Measurements from ENCODE around the gene SLC4A7. TPM values are rescaled to one million over a fixed set of nuclear protein-coding genes. Genes with fewer than 3 reads are reported as not detected.
"Not testable (repeated sequence)": the region's sequence is repeated elsewhere in the genome, so short reads cannot be mapped to it uniquely, and the experiment has no call there.

SLC4A7 gene
- 100 to 1,000 TPM in 1 of 2 donors, 10 to 100 TPM in 1; 39.7 to 106 TPM for total RNA-seq

- DNase-seq (ENCODE audit: low spot score) = peak; percentile 99
- Mint-ChIP-seq H3K27ac (peak within 1 kb of the TSS; percentile 82 to 86), H3K4me3 (peak within 1 kb of the TSS; percentile 98), H3K9me3 (no peaks in the 10 kb centered on the region), H3K36me3 (peaks cover 9% of the 10 kb centered on the region), H3K4me1 (ENCODE audit: low read depth in 2 of 2) (peaks cover 27 to 48% of the 10 kb centered on the region in 2 donors), H3K27me3 (no peaks in the 10 kb centered on the region)
- peak; percentile 97 to 98 for ATAC-seq
These were observed at the start of gene SLC4A7 for GRCh38 chr3:27484015-27484844. SLC4A7 (minus strand) TSS chr3:27484384; CDS start chr3:27484126, 258 bp downstream.

DNA sequence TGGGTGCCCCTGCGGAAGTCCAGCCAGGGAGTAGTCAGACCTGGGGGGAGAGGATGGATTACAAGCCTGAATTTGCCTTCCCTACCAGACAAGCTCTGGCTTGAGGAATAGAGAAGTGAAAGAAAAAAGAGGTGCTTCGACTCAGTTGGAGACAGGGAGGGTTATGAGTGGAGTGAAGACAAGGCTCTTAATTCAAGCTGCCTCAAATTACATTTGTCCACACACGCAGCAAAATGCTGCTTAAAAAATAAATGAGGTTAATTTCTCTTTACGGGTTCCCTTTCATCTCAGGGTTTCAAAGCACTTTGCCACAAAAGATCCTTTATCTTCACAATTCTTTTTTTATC lies 49.0 kb upstream of the SLC4A7 start:
- H3K9me3 Mint-ChIP-seq = no peaks in the 10 kb centered on the region
- peak overlapping the region; percentile 70 for H3K4me3 Mint-ChIP-seq
- H3K36me3 Mint-ChIP-seq = no peaks in the 10 kb centered on the region
- H3K27ac Mint-ChIP-seq = peak overlapping the region; percentile 93 to 97
- H3K4me1 Mint-ChIP-seq (ENCODE audit: low read depth in 2 of 2) = peaks cover 16 to 21% of the 10 kb centered on the region in 2 donors
- ATAC-seq (no peak), DNase-seq (ENCODE audit: low spot score) (no peak)
- no peaks in the 10 kb centered on the region for H3K27me3 Mint-ChIP-seq

DNA sequence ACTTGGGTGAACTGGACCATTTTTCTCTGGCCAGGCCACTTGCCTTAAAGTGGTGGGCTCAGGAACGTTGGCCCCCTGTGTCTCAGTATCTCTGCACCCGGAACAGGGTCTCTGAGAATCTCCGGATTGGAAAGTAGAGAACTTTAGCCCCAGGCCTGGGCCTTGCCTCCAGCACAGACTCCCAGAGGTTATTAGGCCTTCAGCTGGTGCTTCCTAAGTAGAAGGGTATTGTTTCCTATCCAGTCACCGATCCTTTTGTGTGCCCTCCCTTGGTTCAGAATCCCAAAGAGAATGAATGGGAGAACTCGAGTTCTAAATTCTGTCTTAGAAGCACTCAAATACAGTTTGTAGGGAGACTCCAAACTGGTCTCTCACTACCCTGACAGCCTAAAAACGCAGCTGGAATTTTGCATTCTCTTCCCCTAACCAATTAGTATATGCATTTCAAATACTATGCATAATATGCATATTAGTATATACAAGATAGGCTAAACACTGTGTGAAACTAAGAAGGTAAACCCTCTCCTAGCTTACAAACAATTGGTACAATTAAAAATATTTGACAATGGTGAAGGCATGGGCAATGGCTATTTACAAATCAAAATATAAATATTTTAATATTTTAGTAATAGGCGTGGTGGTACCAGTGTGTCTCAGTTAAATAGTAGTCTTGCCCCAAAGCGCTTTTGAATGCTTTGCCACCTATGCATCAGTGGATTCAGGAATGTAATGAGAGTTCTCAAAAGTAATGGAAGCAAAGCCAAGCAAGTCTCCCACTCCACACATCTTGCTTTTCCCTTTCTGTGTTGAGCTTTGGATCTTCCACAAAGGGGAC lies 48.5 kb upstream of the SLC4A7 start:
- Mint-ChIP-seq H3K27me3 (no peaks in the 10 kb centered on the region), H3K27ac (peak overlapping the region in 1 of 2 donors; percentile 3)

DNA sequence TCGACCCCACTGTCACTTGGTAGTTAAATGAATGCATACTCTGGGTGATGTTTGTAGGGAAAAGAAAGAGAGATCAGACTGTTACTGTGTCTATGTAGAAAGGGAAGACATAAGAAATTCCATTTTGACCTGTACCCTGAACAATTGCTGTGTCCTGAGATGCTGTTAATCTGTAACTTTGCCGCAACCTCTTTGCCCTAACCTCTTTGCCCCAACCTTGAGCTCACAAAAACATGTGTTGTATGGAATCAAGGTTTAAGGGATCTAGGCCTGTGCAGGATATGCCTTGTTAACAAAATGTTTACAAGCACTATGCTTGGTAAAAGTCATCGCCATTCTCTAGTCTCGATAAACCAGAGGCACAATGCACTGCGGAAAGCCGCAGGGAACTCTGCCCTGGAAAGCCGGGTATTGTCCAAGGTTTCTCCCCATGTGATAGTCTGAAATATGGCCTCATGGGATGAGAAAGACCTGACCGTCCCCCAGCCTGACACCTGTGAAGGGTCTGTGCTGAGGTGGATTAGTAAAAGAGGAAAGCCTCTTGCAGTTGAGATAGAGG lies 47.1 kb upstream of the SLC4A7 start:
- H3K9me3 Mint-ChIP-seq; ATAC-seq; DNase-seq (ENCODE audit: low spot score); H3K4me3 Mint-ChIP-seq; H3K27me3 Mint-ChIP-seq; H3K27ac Mint-ChIP-seq; H3K36me3 Mint-ChIP-seq: not testable (repeated sequence)
- H3K4me1 Mint-ChIP-seq (ENCODE audit: low read depth in 2 of 2) = peaks cover 16 to 22% of the 10 kb centered on the region in 2 donors

More for the DNA sequence above, 48.5 kb upstream of the SLC4A7 start:
- Mint-ChIP-seq H3K4me3 (no peak overlapping the region), H3K9me3 (no peaks in the 10 kb centered on the region), H3K4me1 (ENCODE audit: low read depth in 2 of 2) (peaks cover 16 to 23% of the 10 kb centered on the region in 2 donors), H3K36me3 (no peaks in the 10 kb centered on the region)
- ATAC-seq (no peak), DNase-seq (ENCODE audit: low spot score) (no peak)

DNA sequence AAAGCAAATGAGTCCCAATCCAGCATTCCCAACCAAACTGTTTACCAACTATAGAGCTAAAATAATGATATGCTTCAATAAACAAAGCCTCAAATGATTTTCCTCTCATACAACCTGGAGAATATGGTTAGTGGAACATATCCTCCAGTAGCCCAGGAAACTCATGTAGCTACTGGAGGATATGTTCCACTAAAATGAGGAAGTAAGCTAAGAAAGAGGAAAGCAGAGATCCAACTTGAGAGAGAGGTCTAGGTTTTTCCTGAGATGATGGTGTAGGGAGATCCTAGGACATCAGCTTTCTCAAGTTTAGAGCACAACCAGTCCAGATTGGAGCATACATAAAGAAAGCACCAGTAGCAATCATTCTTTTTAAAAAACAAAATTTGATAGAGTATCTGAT lies 44.6 kb upstream of the SLC4A7 start:
- H3K27me3 Mint-ChIP-seq = no peaks in the 10 kb centered on the region
- H3K4me1 Mint-ChIP-seq (ENCODE audit: low read depth in 2 of 2) = peaks cover 3 to 22% of the 10 kb centered on the region in 2 donors
- DNase-seq (ENCODE audit: low spot score) = no peak
- H3K27ac Mint-ChIP-seq = no peak overlapping the region
- no peak for ATAC-seq
- H3K4me3 Mint-ChIP-seq = no peak overlapping the region
- H3K36me3 Mint-ChIP-seq = no peaks in the 10 kb centered on the region
- no peaks in the 10 kb centered on the region for H3K9me3 Mint-ChIP-seq

GRCh38 chr3:27526614-27527315 lies 42.6 kb upstream of the SLC4A7 start:
- Mint-ChIP-seq H3K27ac (peak overlapping the region in 1 of 2 donors; percentile 73), H3K27me3 (no peaks in the 10 kb centered on the region), H3K36me3 (no peaks in the 10 kb centered on the region), H3K9me3 (no peaks in the 10 kb centered on the region), H3K4me3 (peak overlapping the region; percentile 64), H3K4me1 (ENCODE audit: low read depth in 2 of 2) (peaks cover 0 to 28% of the 10 kb centered on the region in 2 donors)
- ATAC-seq = peak in 1 of 2 donors; percentile 65
- DNase-seq (ENCODE audit: low spot score) = no peak

- ATAC-seq (no peak), DNase-seq (ENCODE audit: low spot score) (no peak)
- H3K27ac Mint-ChIP-seq = peak overlapping the region in 1 of 2 donors; percentile 63
- H3K9me3 Mint-ChIP-seq = no peaks in the 10 kb centered on the region
- no peaks in the 10 kb centered on the region for H3K27me3 Mint-ChIP-seq
- peak overlapping the region; percentile 39 for H3K4me3 Mint-ChIP-seq
- H3K36me3 Mint-ChIP-seq = no peaks in the 10 kb centered on the region
- H3K4me1 Mint-ChIP-seq (ENCODE audit: low read depth in 2 of 2) = peaks cover 7 to 33% of the 10 kb centered on the region in 2 donors
These were observed 37.7 kb upstream of the SLC4A7 start for GRCh38 chr3:27521872-27522265.

- peak; percentile 89 to 93 for ATAC-seq
- peak overlapping the region in 1 of 2 donors; percentile 63 for H3K27ac Mint-ChIP-seq
- H3K27me3 Mint-ChIP-seq = no peaks in the 10 kb centered on the region
These were observed 37.1 kb upstream of the SLC4A7 start for GRCh38 chr3:27521179-27521871.

DNA sequence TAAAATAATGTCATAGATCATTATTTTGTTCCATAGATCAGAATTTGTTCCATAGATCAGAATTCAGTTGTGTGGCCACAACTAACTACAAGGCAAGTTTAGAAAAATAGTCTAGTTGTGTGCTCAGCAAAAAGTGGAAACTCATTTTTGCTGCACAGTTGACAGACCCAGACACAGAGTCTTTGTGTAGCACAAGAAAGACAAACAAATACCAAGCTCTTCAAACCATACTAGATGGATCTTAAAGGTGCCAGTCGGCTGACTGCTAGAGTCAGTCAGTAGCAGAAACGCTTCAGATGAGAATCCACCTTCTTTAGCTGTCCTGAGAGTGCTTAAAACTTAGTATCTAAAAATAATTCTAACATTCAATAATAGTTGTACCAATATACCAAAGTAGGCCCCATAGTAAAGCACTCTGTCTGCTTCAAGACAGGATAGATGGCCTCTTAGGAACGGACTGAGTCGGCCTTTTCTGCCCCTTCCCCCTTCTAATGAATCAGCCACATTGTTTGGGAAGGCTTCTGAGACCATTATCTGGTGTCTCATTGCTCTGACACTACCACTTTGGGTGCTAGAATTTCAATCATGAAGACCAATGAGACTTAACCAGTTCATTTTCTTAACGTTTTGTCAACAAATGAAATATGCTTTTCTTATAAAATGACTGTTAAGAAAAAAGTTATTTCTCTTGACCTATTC lies 27.7 kb upstream of the SLC4A7 start:
- no peaks in the 10 kb centered on the region for H3K4me1 Mint-ChIP-seq (ENCODE audit: low read depth in 2 of 2)
- H3K4me3 Mint-ChIP-seq = no peak overlapping the region
- no peaks in the 10 kb centered on the region for H3K9me3 Mint-ChIP-seq
- DNase-seq (ENCODE audit: low spot score) = no peak
- ATAC-seq = no peak
- H3K27me3 Mint-ChIP-seq = no peaks in the 10 kb centered on the region
- H3K36me3 Mint-ChIP-seq = no peaks in the 10 kb centered on the region
- no peak overlapping the region for H3K27ac Mint-ChIP-seq

More at GRCh38 chr3:27521179-27521871, 37.1 kb upstream of the SLC4A7 start:
- Mint-ChIP-seq H3K4me3 (peak overlapping the region; percentile 39), H3K9me3 (no peaks in the 10 kb centered on the region), H3K36me3 (no peaks in the 10 kb centered on the region), H3K4me1 (ENCODE audit: low read depth in 2 of 2) (peaks cover 7 to 33% of the 10 kb centered on the region in 2 donors)
- no peak for DNase-seq (ENCODE audit: low spot score)

GRCh38 chr3:27509376-27509775 lies 25.2 kb upstream of the SLC4A7 start:
- ATAC-seq (no peak), DNase-seq (ENCODE audit: low spot score) (no peak)
- H3K4me3 Mint-ChIP-seq = no peak overlapping the region
- no peak overlapping the region for H3K27ac Mint-ChIP-seq
- no peaks in the 10 kb centered on the region for H3K4me1 Mint-ChIP-seq (ENCODE audit: low read depth in 2 of 2)
- H3K9me3 Mint-ChIP-seq = no peaks in the 10 kb centered on the region
- peaks cover 0 to 4% of the 10 kb centered on the region in 2 donors for H3K27me3 Mint-ChIP-seq
- H3K36me3 Mint-ChIP-seq = no peaks in the 10 kb centered on the region

DNA sequence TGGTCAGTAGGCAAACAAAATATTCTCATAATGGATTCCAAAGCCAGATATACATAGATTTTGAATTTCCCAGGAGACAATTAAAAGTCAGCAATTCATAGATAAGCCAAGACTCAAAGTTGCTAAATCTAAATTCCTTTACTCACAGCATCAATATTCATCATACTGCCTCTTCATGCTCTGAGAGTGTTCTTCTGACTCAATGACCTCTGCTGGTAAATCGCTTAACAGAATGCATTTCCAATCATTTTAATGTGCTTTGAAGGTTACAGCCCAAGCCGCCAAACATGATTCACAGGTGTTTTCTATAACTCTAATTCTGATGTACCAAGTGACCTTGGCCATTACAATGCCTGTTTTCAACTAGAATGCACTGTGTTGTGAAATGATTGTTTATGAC lies 24.2 kb upstream of the SLC4A7 start:
- no peak for ATAC-seq
- peaks cover 0 to 4% of the 10 kb centered on the region in 2 donors for H3K27me3 Mint-ChIP-seq
- DNase-seq (ENCODE audit: low spot score) = no peak
- no peak overlapping the region for H3K4me3 Mint-ChIP-seq
- no peaks in the 10 kb centered on the region for H3K9me3 Mint-ChIP-seq
- H3K4me1 Mint-ChIP-seq (ENCODE audit: low read depth in 2 of 2) = no peaks in the 10 kb centered on the region
- no peak overlapping the region for H3K27ac Mint-ChIP-seq
- H3K36me3 Mint-ChIP-seq = no peaks in the 10 kb centered on the region

DNA sequence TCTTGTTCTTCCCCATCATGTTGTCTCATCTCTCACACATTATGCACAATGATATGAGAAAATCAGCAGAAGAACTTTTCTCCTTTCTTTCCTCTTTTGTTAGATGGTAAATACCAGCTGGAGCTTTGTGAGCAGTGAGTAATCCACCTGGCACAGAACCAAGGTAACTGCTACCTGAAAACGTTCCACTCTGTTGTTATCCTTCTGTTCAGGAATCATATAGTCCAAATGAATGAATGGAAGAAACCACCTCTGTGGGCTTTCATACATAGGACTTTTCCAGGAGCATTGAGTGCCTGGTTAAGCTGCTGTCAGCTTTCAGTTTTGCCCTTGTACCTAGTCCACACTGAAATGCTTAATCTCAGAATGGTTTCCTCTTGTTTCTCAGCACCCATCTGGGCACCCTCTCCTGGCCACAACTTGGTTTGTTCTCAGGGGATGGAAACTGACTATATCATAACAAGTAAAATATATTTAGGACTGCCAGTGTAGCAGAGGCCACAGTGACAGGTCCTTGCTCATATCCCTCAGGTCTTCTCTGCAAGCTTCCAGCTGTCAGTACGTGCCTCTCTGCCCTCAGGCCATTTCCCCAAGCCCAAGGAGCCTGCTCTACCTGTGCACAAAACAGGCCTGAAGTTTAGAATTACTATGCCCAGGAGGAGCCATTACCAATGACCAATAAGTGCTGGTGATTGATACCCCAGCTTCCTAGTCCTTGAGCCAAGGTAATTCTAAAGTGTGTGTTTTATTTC lies 23.5 kb upstream of the SLC4A7 start:
- no peaks in the 10 kb centered on the region for H3K4me1 Mint-ChIP-seq (ENCODE audit: low read depth in 2 of 2)
- no peak overlapping the region for H3K4me3 Mint-ChIP-seq

More for the DNA sequence above, 23.5 kb upstream of the SLC4A7 start:
- H3K27ac Mint-ChIP-seq = no peak overlapping the region
- H3K27me3 Mint-ChIP-seq = peaks cover 0 to 4% of the 10 kb centered on the region in 2 donors
- DNase-seq (ENCODE audit: low spot score) (no peak), ATAC-seq (no peak)
- H3K36me3 Mint-ChIP-seq = no peaks in the 10 kb centered on the region
- H3K9me3 Mint-ChIP-seq = no peaks in the 10 kb centered on the region

Measured in natural killer cell treated with Interleukin-12 subunit alpha and Interleukin-12 subunit beta and Interleukin-15 and Interleukin-18, amount 100 ng/mL, for 72 hours (primary cell).